ENCODE results near the gene BEX1.
"Not testable (repeated sequence)": the region's sequence is repeated elsewhere in the genome, so short reads cannot be mapped to it uniquely, and the experiment has no call there.

The BEX1 gene

GRCh38 chrX:103063918-103064434, at the start of gene BEX1:
BEX1 (minus strand) TSS chrX:103064171; CDS start chrX:103063274, 897 bp downstream.
- DNase-seq (ENCODE audit: low read depth in 3 of 3): peak in 1 of 3 experiments; percentile 13

GRCh38 chrX:103109497-103109896, 45.5 kb upstream of the BEX1 start:
- DNase-seq (ENCODE audit: low read depth in 3 of 3): not testable (repeated sequence)

GRCh38 chrX:103107836-103108235, 43.9 kb upstream of the BEX1 start:
- DNase-seq (ENCODE audit: low read depth in 3 of 3): no peak

- DNase-seq (ENCODE audit: low read depth in 3 of 3): not testable (repeated sequence)
These were observed 43.3 kb upstream of the BEX1 start for GRCh38 chrX:103107227-103107737.

GRCh38 chrX:103104370-103104769, 40.4 kb upstream of the BEX1 start:
- not testable (repeated sequence) for DNase-seq (ENCODE audit: low read depth in 3 of 3)

- DNase-seq (ENCODE audit: low read depth in 3 of 3): not testable (repeated sequence)
These were observed 39.9 kb upstream of the BEX1 start for GRCh38 chrX:103103866-103104265.

- DNase-seq (ENCODE audit: low read depth in 3 of 3): no peak
These were observed 37.5 kb upstream of the BEX1 start for GRCh38 chrX:103101299-103102042.

- no peak for DNase-seq (ENCODE audit: low read depth in 3 of 3)
These were observed 36.5 kb upstream of the BEX1 start for GRCh38 chrX:103100484-103100883.

- no peak for DNase-seq (ENCODE audit: low read depth in 3 of 3)
These were observed 35.7 kb upstream of the BEX1 start for GRCh38 chrX:103099691-103100090.

- no peak for DNase-seq (ENCODE audit: low read depth in 3 of 3)
These were observed 34.5 kb upstream of the BEX1 start for GRCh38 chrX:103098488-103098887.

GRCh38 chrX:103092942-103093341, 29.0 kb upstream of the BEX1 start, which contains the start of gene NXF3:
NXF3 (minus strand) TSS chrX:103093143; CDS start chrX:103093023, 120 bp downstream.
- DNase-seq (ENCODE audit: low read depth in 3 of 3): no peak

- no peak for DNase-seq (ENCODE audit: low read depth in 3 of 3)
These were observed 17.1 kb upstream of the BEX1 start for GRCh38 chrX:103081051-103081450.

GRCh38 chrX:103073467-103073866, 9.5 kb upstream of the BEX1 start:
- no peak for DNase-seq (ENCODE audit: low read depth in 3 of 3)

GRCh38 chrX:103066606-103067005, 2.6 kb upstream of the BEX1 start:
- no peak for DNase-seq (ENCODE audit: low read depth in 3 of 3)

GRCh38 chrX:103063191-103063845, 653 bp downstream of the BEX1 start:
- no peak for DNase-seq (ENCODE audit: low read depth in 3 of 3)

- DNase-seq (ENCODE audit: low read depth in 3 of 3): no peak
These were observed 2.5 kb downstream of the BEX1 start for GRCh38 chrX:103061486-103061885.

GRCh38 chrX:103056902-103057301, 7.1 kb downstream of the BEX1 start:
- no peak for DNase-seq (ENCODE audit: low read depth in 3 of 3)

GRCh38 chrX:103052625-103053024, 11.3 kb downstream of the BEX1 start:
- DNase-seq (ENCODE audit: low read depth in 3 of 3): no peak

- no peak for DNase-seq (ENCODE audit: low read depth in 3 of 3)
These were observed 12.6 kb downstream of the BEX1 start for GRCh38 chrX:103051260-103051789.

GRCh38 chrX:103033371-103033770, 30.6 kb downstream of the BEX1 start:
- DNase-seq (ENCODE audit: low read depth in 3 of 3): not testable (repeated sequence)

- DNase-seq (ENCODE audit: low read depth in 3 of 3): no peak
These were observed 46.4 kb downstream of the BEX1 start for GRCh38 chrX:103017542-103017941.

- no peak for DNase-seq (ENCODE audit: low read depth in 3 of 3)
These were observed 51.0 kb downstream of the BEX1 start for GRCh38 chrX:103012945-103013344.

All from stimulated activated CD4-positive, alpha-beta T cell treated with anti-CD3 and anti-CD28 coated beads, TNF-alpha, amount 100 ng/mL, for 24 hours (primary cell).